T-helper 1 cell (primary cell): ENCODE data around the gene ZNF185.
"Not testable (repeated sequence)": the region's sequence is repeated elsewhere in the genome, so short reads cannot be mapped to it uniquely, and the experiment has no call there.

Source experiments
- DNase-seq, 5 donors: peaks; one replicate each; pipeline ENCODE4 v3.0.0-alpha.2; 2012 to 2020

ZNF185 gene

DNA sequence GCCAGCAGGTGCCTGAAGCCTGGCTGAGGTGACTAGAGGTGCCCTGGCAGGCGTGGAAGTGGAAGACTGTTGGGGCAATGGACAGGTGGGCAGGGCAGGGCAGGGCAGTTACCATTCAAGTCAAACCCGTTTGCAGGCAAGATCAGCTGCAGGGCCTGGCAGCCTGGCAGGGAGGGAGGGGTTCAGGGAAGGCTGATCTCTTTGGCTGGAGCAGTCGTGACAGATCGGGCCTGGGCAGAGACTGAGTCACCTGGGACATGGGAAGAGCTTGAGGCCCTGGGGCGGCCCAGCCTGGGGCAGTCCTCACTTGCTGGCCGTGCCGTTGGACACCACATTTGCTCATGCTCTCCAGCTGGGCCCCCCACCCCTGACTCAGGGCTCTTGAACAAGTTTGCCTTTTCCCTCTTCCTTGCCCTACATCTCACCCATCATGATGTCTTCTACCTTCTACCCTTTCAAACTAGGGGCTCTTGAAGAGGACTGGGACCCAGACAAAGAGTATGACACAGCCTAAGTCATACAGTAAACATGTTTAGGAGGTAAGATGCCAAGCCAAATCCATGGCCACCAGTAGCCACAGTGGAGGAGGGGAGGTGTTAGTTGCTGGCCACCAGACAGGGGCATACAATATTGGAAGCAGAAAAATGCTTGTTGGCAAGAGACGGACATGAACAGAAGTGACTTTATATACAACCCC is 2.0 kb upstream of the ZNF185 start:
- DNase-seq, result no peak

DNA sequence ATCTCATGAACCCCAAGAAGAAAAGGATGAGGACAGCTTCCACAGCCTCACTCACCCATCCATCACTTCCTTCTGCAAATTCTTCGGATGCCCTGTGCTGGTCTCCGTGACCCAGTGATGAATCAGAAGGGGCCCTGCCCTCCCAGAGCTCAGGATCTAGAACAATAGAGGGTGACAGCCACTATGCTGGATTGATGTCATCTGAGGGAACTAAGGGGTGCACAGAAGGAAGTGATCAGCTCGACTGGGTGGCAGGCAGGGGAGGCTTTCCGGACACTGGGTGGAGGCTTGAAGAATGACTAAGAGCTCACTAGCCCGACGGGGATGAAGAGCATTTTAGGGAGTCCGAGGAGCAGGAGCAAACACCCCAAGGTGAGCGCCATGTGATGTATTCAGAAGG is 1.4 kb upstream of the ZNF185 start:
- no peak for DNase-seq

DNA sequence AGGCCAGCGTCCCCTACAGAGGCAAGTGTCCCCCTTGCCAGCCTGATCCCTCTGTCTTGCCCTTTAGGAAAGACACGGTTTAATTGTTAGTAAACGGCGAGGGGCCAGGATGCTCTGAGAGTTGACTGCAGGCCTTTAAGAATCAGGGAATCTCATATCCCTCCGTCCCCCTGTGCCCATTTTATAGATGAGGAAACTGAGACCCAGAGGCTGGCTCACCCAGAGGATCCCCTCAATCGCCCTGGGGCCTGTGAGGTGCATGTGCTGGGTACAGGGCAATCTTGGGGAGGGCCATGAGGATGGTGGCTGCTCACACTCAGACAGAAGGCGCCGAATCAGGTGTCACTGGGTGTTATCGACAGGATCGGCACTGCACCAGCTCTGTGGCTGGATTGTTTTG is 575 bp downstream of the ZNF185 start:
- DNase-seq, result no peak

DNA sequence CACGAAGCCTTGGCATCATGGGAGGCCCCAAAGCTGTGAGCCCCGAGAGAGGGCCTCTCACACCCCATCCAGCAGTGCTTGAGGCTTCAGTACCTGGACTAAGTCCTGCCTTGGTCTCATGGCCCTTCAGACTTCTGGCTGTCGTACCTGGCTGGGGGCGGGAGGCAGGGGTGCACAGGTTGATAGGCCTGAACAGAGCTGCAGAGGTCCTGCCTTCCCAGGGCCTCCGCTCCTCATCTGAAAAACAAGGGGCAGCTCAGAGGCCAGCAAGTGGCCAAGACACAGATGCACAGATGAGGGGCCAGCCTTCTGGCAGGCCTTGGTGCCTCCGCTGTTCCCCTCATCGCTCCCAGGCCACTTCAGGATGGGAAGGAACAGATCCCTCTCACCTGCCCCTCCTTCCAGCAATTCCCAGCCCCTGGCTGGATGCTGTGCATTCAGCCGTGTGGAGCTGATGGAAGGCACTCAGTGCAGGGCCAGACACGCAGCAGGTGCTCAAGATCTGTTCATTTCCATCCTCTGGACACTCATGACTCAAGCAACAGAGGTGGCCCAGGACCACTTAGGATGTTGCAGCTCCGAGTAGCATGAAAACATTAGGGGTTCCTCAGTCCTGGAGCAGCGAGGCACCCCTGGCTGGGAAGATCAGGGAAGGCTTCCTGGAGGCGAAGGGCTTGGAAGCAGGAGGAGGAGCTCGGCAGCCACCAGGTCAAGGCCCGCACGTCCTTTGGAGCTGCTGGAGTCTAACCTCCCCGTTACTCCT is 1.4 kb downstream of the ZNF185 start:
- DNase-seq, result no peak

DNA sequence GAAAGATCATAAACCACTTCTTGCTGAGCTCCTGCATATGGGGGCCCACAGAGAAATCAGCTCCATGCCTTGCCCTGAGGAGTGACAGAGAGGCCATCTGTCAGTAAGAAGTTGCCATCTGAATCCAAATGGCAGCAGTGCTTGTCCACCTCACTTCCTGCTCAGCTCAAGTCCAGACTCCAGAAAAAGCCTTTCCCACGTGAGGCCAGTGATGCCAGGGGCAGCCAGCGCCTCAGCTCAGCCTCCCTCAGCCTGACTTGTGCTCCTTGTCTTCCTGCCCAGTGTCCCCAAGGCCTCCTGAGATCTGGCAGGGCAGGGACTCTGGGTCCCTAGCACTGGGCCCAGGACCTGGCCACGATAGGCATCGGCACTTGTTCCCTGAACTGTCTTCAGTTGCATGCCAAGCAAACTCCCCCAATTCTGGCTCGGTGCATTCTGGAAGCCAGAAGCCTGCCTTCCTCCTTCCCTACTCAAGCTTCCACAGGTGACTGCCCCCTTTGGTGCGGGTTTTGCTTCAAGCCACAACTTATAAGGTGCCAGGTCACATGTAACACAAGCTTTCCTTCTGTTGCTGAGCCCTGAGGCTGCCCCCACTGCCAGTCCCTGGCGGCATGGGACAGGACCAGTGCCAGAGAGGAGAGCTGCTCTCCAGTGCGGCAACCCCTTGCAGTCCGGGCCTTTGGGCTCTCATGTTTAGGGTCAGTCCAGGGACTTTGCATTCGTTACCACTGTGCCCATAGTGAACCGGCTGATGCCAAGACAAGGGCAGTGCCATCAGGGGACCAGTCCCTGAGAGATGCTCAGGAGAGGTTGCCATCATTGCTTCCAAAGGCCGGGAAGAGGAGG is 2.2 kb downstream of the ZNF185 start:
- no peak for DNase-seq

DNA sequence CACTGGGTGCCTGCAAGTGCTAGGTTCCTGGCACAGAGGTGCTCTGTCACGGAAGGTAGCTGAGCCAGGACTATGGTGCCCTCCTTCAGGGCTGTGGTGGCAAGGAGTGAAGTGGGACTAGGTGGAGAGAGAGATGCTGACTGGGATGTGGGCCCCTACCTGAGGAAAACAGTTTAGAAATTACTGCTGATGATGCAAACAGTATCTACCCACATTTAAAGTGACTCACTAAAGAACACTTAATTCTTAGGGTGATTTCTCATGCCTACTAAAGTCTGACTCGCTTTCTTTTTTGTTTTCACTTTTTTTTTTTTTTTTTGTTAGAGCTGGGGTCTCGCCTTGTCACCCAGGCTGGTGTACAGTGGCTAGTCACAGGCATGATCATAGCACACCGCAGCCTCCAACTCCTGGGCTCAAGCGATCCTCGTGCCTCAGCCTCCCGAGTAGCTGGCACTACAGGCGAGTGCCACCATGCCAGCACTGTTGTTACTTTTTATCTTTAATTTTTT is 3.1 kb downstream of the ZNF185 start:
- no peak for DNase-seq

DNA sequence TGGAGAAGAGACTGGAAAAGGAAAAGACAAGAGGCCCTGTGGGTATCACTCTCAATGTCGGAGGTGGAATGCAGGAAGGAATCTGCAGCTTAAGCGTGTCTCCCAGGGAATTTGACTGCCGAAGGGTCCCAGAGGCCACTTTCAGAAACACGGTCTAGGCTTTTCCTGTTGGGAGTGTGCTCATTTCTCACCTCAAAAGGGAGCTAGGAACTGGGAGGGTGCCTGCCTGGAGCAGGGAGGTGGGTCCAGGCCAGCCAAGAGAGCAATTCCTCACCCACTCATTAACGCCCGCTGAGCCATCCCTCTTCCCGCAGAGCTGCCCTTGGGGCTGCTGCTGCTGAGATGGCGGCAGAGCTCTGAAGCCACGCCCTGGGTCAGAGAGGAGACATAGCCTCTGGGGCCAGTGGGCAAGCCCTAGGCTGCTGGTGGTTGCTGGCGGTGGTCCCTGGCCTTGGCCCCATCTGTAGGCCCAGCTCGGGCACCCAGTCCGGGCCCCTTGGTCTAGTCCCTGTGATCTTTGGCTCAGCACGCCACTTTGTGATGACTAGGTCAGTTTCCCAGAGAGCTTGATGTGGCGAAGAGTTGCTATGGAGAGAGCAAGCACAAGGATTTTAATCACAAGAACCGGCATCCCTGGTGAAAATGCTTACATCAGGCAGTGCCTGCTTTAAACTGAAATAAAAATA is 4.1 kb downstream of the ZNF185 start:
- DNase-seq, result no peak

DNA sequence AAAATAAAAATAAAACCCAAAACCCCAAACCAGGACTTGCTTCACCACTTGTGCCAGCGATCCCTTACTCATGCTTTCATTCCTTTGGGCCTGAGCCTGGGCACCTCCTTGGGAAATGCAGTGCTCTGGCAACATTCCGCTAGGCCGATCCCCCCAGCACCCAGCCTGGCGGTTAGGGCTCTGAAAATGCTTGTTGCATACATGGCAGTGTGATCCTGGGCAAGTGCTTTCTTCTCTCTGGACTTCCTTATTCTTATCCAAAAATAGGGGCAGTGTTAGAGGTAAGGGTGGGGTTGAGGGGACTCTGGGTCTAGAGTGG is 4.6 kb downstream of the ZNF185 start:
- DNase-seq, result no peak

DNA sequence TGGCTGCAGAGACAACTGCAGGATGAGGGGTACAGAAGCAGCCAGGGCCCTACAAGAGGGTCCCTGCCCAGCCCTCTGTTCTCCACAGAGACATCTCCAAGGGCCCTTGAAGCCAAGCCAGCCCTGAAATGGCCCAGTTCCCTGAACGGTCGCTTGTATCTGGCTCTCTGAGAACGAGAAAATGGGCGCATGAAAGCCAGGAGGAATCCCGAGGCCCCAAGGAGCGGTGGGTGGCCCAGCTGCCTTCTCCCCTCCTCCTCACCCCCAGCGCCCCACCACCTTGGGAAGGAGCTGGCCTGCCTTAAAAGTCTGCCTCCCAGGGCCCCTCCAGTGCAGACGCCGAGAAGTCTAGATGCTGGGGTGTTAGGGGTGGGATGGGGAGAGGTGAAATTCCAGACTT is 5.7 kb downstream of the ZNF185 start:
- DNase-seq, result no peak

DNA sequence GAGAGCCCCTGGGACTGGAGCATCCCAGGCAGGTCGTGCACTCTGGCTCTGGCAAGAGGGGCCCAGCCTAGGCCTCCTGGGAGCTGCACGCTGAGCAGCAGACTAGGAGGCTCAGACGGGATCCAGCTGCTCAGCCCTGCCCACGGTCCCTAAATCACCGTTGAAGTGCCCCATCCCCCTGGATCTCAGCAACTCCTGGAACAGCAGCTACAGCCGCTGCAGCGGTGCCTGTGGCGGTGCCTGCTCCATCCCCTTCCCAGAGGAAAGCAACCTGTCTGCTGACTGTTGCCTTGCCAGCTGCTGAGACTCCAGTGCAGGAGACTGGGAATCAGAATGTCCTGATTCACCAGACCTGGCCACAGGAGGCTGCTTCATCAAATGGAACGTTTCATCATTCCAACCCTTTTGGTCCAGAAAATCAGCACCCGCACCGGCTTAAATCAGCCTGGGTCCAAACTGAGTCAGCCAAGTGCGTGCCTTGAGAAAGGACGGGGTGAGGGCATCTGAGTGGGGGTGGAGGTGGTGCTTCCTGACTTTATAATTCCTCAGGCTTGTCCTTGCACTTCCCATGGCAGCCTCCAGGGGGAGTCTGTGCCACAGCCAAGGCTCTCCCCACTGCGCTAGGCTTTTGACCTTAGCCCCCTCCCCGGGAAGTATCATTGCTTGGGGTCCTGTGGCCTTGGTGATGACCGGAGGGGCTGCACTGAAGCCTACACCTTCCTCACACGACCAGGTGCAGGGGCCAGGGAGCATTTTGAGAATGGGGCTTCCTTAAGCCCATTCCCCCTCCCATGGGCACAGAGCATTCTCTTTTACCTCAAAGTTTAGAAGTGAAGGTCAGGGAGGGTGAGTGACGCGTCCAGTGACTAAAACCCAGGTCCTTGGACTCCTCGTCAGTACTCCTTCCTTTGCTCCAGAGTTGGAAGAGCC is 6.5 kb downstream of the ZNF185 start:
- peak in 2 of 5 donors; percentile 8 to 16 for DNase-seq

DNA sequence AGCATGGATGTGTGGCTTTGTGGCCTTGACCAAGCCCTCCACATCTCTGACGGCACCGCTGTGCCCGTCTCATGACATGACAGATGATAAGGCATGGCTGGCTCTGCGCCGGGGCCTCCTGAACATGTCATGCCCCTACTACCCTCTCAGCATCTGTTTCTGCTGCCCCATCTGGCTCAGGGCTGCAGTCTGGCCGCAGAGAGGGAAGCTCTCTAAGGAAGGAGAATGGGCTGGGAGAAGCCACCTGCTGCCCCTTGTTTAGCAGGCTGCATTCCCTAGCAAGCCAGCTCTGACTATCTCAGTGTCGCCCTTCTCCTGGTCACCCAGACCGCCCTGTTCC is 7.2 kb downstream of the ZNF185 start:
- no peak for DNase-seq

DNA sequence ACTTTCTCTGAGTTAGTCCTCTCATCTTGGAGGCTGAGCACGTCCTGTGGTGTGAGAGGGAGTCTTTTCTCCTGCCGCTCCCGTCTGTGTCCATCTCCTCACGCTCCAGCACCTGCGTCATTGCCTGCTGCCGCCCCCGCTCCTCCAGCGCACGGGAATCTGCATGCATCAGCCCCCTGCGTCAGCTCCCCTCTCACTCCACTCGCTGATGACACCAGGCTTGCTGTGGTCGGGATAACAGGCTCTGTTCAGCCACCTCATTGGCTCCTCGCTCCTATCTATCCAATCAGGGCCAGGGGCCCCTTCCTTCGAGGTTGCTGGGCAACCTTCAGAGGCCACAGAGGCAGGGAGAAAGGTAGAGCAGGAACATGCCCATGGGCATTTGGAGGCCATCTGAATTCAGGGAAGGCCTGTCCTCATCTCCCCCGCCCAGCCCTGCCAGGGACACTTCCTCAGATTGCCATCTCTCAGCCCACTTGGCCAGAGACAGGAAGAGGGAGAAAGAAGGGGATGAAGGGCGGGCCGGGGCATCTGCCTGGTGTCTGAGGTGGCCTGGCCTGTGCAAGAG is 9.3 kb downstream of the ZNF185 start:
- no peak for DNase-seq

DNA sequence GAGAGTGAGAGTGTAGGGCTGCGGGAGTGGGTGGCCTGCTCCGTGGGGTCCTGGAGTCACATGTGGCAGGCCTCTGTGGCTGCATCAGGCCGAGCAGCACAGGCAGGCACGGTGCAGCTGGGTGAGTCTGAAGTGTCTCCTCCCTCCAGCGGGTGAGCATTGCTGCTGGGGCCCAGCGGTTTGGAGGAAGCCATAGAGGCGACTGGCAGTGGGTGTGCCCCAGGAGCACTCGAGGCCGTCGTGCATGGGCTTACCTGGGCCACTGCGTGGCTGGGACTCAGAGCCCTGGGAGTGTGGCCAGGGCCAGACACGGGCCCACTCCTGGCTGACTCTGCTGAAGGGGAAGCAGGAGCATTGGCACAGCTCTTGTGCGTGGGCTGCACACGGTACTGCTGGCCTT is 10.6 kb downstream of the ZNF185 start:
- DNase-seq, result no peak

DNA sequence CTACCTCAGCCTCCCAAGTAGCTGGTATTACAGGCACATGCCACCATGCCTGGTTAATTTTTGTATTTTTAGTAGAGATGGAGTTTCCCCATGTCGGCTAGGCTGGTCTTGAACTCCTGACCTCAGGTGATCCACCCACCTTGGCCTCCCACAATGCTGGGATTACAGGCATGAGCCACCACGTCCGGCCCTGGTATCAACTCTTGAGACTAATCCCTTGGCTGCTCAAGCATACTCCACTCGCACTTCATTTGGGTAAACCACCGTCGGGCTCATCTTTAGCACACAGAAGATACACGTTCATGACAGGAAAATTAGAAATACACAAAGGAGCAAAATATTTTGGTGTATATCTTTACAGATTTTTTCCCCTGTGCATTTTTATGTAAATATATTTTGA is 12.2 kb downstream of the ZNF185 start:
- DNase-seq, result not testable (repeated sequence)

DNA sequence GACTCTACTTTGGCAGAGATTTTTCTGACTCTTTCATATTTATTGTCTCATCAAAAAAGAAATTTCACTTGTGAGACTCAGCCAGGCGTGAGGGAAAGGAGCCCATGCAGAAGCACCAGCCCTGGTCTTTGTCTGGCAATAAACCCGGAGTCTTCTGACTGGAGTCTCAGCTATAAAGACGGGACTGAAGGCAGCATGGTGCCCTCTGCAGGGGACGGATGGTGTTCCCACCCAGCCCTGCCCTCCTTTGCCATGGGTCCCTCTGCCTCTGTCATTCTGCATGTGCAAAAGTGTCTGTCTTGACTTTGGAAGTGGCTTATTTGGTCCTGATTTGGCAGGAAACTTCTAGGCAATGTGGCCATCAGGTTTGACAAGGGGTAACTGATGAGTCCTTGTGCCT is 14.2 kb downstream of the ZNF185 start:
- no peak for DNase-seq

DNA sequence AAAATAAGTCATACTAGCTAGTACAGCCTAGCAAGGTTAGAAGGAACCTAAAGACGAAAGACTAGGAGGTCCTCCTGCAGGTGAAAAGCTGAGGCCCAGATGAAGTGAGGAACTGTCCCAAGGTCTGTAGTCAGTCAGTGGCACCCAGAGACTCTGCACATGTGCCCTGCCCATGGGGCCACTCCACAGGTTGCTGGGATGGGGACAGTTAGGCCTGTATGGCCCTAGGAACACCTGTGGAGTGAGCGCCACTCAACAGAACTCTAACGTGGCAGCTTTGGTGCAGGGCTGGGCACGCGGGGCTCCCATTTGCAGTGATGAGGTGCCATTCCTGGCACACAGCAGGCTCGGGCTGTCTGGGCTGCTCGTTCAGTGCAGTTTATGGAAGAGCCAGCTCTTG is 14.8 kb downstream of the ZNF185 start:
- DNase-seq, result no peak

DNA sequence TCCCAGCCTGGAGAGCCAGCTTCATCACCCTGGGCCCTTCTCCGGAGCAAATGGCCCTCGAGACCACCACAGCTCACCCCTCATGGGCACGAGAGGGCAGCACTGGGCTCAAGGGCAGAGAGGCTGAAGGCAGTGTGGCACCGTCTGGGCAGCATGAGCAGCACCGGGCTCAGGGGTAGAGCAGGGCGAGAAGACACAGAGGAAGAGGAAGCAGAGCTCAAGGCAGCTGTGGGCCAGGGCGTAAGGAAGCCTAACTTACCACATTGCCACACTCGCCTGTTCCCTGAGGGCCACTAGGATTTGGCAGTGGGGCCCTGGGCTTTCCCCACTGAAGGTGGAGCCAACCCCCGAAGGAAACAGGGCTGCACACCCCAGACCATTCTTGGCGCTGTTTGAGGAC is 15.5 kb downstream of the ZNF185 start:
- DNase-seq, result no peak

DNA sequence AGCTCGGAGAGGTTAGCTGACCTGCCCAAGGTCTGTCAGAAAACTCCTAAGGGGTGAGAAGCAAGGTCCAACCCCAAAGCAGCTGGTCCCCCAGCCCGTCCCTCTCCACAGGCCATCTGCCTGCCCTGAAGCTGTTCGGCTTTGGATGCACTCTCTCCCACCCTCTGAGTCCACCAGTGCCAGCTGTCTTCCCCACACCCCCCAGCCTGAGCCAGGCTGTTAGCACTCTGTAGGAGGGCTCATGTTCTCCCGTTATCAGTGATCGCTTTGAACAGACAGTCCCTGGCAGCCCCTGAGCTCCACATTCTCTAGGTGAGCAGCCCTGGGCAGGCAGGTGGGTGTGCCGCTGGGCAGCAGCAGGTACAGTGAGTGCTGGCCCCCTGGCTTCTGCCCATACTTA is 16.0 kb downstream of the ZNF185 start:
- no peak for DNase-seq

DNA sequence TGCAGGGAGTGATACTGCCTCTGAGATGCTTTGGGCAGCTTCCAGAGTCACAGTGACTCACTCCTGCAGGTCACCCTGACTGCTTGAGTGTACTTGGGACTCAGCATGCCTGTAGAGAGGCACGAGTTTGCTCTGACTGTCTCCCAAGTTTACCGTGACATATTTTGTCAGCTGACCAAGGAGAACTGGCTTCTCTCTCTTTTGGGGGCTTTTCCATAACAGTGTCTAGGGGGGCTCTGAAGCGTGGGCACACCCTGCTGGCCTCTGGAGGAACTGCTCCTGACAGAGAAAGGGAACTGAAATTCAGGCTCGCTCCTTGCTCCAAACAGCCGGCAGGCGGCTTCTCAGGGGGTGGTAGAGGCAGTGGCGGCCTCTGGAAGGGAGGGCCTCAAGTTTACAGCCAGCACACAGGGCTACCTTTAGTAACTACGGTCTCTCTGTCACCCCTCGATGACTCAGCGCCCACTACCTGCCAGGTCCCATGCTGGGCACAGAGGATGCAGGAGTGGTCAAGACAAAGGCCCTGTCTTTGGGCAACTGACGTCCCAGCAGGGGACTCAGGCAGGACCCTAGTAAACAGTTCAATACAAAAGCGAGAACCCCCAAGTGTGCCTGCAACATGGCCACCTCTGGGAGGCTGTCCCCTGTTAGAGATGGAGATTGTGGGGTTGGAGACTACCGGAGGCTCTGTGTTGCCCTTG is 17.8 kb downstream of the ZNF185 start:
- no peak for DNase-seq

DNA sequence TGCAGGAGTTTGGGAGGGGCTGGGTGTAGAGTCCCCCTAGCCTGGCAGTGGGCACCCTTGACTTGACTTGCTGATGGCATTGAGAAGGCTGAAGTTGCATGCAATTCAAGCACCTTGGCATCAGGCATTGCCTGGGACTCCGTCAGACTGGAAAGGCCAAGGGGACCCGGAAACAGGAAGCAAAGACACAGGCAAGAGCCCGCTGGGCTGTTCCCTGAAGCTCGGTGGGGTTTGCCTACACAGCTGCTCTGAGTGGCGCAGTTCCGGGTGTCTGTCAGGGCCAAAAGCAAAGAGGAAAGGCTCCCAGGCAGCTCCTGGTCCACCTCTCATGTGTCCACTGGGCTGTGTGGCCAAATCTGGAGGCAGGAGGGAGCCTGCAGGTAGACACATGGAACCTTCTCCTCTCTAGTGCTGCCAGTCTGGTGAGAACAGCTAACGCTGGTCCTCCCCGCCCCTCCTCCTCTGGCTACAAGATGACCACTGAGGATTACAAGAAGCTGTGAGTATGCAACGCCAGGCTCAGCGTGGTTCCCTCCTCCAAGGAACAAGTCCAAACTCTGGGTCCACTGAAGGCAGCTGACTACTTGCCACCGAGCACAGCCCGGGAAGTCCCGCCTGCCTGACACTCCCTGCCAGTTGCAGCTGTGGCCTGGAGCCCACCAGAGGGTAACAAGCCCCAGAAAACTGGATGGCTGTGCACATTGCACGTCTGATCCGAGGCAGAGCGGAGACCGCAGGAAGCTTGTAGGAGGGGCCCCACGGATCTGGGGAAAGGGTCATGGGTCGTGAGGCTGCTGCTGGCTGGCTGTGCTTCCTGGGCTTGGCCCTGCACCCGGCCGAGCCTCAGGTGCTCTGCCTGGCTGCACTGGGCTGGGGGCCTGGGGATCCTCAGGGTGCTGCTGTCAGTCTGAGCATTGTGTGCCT is 20.1 kb downstream of the ZNF185 start:
- no peak for DNase-seq
